Spinal cord (tissue), 10 donors: ENCODE data around the gene TADA2A. TPM values are rescaled to one million over a fixed set of nuclear protein-coding genes. Genes with fewer than 3 reads are reported as not detected.

Source experiments
- DNase-seq, 6 donors: peaks; one replicate each; pipeline versions ENCODE4 v3.0.0 to v3.0.0-alpha.2; 2013 to 2015; ENCODE audit warnings: low spot score in 6 of 6, low read depth in 4 of 6
- H3K27ac ChIP-seq: one replicate; pipeline ENCODE4 v1.5.1; 2013; ENCODE audit warnings: low read depth, low read length, control low read depth
- H3K27me3 ChIP-seq: one replicate; pipeline ENCODE4 v1.6.1; 2013; ENCODE audit warnings: low read length; ENCODE audit not compliant: control insufficient read depth, insufficient read depth
- H3K36me3 ChIP-seq: one replicate; pipeline ENCODE4 v1.6.1; 2013; ENCODE audit warnings: low read length; ENCODE audit not compliant: control insufficient read depth, insufficient read depth
- H3K4me1 ChIP-seq: one replicate; pipeline ENCODE4 v1.6.1; 2013; ENCODE audit warnings: low read length; ENCODE audit not compliant: control insufficient read depth, insufficient read depth
- H3K4me3 ChIP-seq: one replicate; pipeline ENCODE4 v1.5.1; 2013; ENCODE audit warnings: low read depth, low read length, control low read depth
- H3K9me3 ChIP-seq: one replicate; pipeline ENCODE4 v1.6.1; 2013; ENCODE audit warnings: low read length; ENCODE audit not compliant: control insufficient read depth, insufficient read depth
- WGBS: methylation state at CpG from one replicate; pipeline ENCODE4 v1.1.5; 2013; ENCODE audit warnings: missing lambda C conversion rate; ENCODE audit not compliant: insufficient coverage; 5-methylcytosine and 5-hydroxymethylcytosine counted together
- polyA plus RNA-seq, 2 donors: library from polyadenylated mRNA; unstranded; fragments of 120-200 nt; gene quantifications; one replicate each; pipeline ENCODE4 v1.2.1, GENCODE V29; 2013; ENCODE audit not compliant: insufficient read length in 2 of 2
- total RNA-seq, 2 donors: library from RNA; depleted of rRNA in 1 of 2; stranded (reverse); fragments of 120-200 nt in 1 of 2; fragments of >200 nt in 1 of 2; gene quantifications; one replicate each; pipeline versions ENCODE4 v1.2.3 to v1.2.4, GENCODE V29; 2013 to 2014
- donor health status: healthy.

Gene TADA2A
- total and polyA plus RNA-seq, 4 donors: 24.8 to 40.0 (median 28.5) TPM

GRCh38 chr17:37513711-37514110, 107.0 kb downstream of the TADA2A start:
- no peaks in the 10 kb centered on the region for H3K9me3 ChIP-seq
- peaks cover 7% of the 10 kb centered on the region for H3K4me1 ChIP-seq
- peaks cover 28% of the 10 kb centered on the region for H3K36me3 ChIP-seq
- H3K4me3 ChIP-seq: no peak overlapping the region
- DNase-seq: no peak
- no peak overlapping the region for H3K27ac ChIP-seq
- H3K27me3 ChIP-seq: no peaks in the 10 kb centered on the region
- 76% methylated on average over 5 of the region's 10 CpGs for WGBS

GRCh38 chr17:37516127-37516571, 109.5 kb downstream of the TADA2A start:
- no peak overlapping the region for H3K4me3 ChIP-seq
- no peaks in the 10 kb centered on the region for H3K27me3 ChIP-seq
- peaks cover 37% of the 10 kb centered on the region for H3K36me3 ChIP-seq
- H3K27ac ChIP-seq: no peak overlapping the region
- 33% methylated on average over 1 of the region's 6 CpGs for WGBS
- peak in 4 of 6 donors; percentile 40 to 87 (median 58) for DNase-seq
- H3K4me1 ChIP-seq: peaks cover 9% of the 10 kb centered on the region
- H3K9me3 ChIP-seq: no peaks in the 10 kb centered on the region

GRCh38 chr17:37517881-37518280, 111.2 kb downstream of the TADA2A start:
- Histone ChIP-seq H3K27ac (no peak overlapping the region), H3K4me3 (no peak overlapping the region), H3K36me3 (peaks cover 39% of the 10 kb centered on the region), H3K4me1 (peaks cover 9% of the 10 kb centered on the region), H3K9me3 (no peaks in the 10 kb centered on the region), H3K27me3 (no peaks in the 10 kb centered on the region)
- WGBS: 57% methylated on average over 1 of the region's 4 CpGs
- DNase-seq: peak in 1 of 6 donors; percentile 51

- Histone ChIP-seq H3K4me1 (peaks cover 9% of the 10 kb centered on the region), H3K4me3 (no peak overlapping the region), H3K27ac (no peak overlapping the region), H3K27me3 (no peaks in the 10 kb centered on the region), H3K36me3 (peaks cover 39% of the 10 kb centered on the region), H3K9me3 (no peaks in the 10 kb centered on the region)
- WGBS: 68% methylated on average over 7 of the region's 8 CpGs
- DNase-seq: peak in 1 of 6 donors; percentile 68
Observed at GRCh38 chr17:37518826-37519225, 112.1 kb downstream of the TADA2A start.

- H3K27ac ChIP-seq: no peak overlapping the region
- DNase-seq: no peak
- peaks cover 39% of the 10 kb centered on the region for H3K36me3 ChIP-seq
- 100% methylated on average over 1 of the region's 5 CpGs for WGBS
- H3K4me3 ChIP-seq: no peak overlapping the region
- H3K4me1 ChIP-seq: peaks cover 9% of the 10 kb centered on the region
- H3K27me3 ChIP-seq: no peaks in the 10 kb centered on the region
- no peaks in the 10 kb centered on the region for H3K9me3 ChIP-seq
Observed at GRCh38 chr17:37519251-37519985, 112.7 kb downstream of the TADA2A start.

GRCh38 chr17:37520174-37520573, 113.5 kb downstream of the TADA2A start:
- no peak overlapping the region for H3K4me3 ChIP-seq
- DNase-seq: no peak
- peaks cover 9% of the 10 kb centered on the region for H3K4me1 ChIP-seq
- H3K36me3 ChIP-seq: peaks cover 39% of the 10 kb centered on the region
- no peaks in the 10 kb centered on the region for H3K27me3 ChIP-seq
- 86% methylated on average over 4 of the region's 8 CpGs for WGBS
- H3K9me3 ChIP-seq: no peaks in the 10 kb centered on the region
- H3K27ac ChIP-seq: no peak overlapping the region

- peaks cover 37% of the 10 kb centered on the region for H3K36me3 ChIP-seq
- no peak overlapping the region for H3K4me3 ChIP-seq
- 94% methylated on average over 2 of the region's 5 CpGs for WGBS
- DNase-seq: no peak
- no peaks in the 10 kb centered on the region for H3K9me3 ChIP-seq
- H3K4me1 ChIP-seq: peaks cover 9% of the 10 kb centered on the region
- H3K27ac ChIP-seq: no peak overlapping the region
- H3K27me3 ChIP-seq: no peaks in the 10 kb centered on the region
Observed at GRCh38 chr17:37521821-37522220, 115.1 kb downstream of the TADA2A start.

- peaks cover 28% of the 10 kb centered on the region for H3K36me3 ChIP-seq
- no peak for DNase-seq
Observed at GRCh38 chr17:37523715-37524219, 117.1 kb downstream of the TADA2A start.

GRCh38 chr17:37527249-37527851, 120.7 kb downstream of the TADA2A start:
- no CpG with 5 or more reads among the region's 5 CpGs for WGBS
- H3K27me3 ChIP-seq: no peaks in the 10 kb centered on the region
- DNase-seq: peak in 5 of 6 donors; percentile 26 to 90 (median 37)

More at GRCh38 chr17:37523715-37524219, 117.1 kb downstream of the TADA2A start:
- Histone ChIP-seq H3K4me3 (no peak overlapping the region), H3K9me3 (no peaks in the 10 kb centered on the region), H3K27ac (no peak overlapping the region), H3K27me3 (no peaks in the 10 kb centered on the region), H3K4me1 (peaks cover 2% of the 10 kb centered on the region)
- 80% methylated on average over 8 of the region's 8 CpGs for WGBS

More at GRCh38 chr17:37527249-37527851, 120.7 kb downstream of the TADA2A start:
- Histone ChIP-seq H3K4me3 (no peak overlapping the region), H3K9me3 (no peaks in the 10 kb centered on the region), H3K27ac (no peak overlapping the region), H3K4me1 (no peaks in the 10 kb centered on the region), H3K36me3 (peaks cover 27% of the 10 kb centered on the region)
